Nephron (organoid): ENCODE data around the gene FAM161A.
"Not testable (repeated sequence)": the region's sequence is repeated elsewhere in the genome, so short reads cannot be mapped to it uniquely, and the experiment has no call there.

Experiments
- H3K27ac Mint-ChIP-seq, 3 experiments: 2 replicates each; pipeline ENCODE4 v1.8.0; 2020; ENCODE audit warnings: mixed read lengths in 3 of 3, mild to moderate bottlenecking in 2 of 3, moderate library complexity in 1 of 3
- H3K27me3 Mint-ChIP-seq: 2 replicates; pipeline ENCODE4 v1.8.0; 2021; ENCODE audit warnings: low read depth, mild to moderate bottlenecking, moderate library complexity, mixed read lengths
- H3K36me3 Mint-ChIP-seq: 2 replicates; pipeline ENCODE4 v1.8.0; 2020; ENCODE audit warnings: low read depth, mixed read lengths
- H3K4me1 Mint-ChIP-seq: 2 replicates; pipeline ENCODE4 v1.8.0; 2020; ENCODE audit warnings: mixed read lengths
- H3K4me3 Mint-ChIP-seq, 3 experiments: 2 replicates each; pipeline ENCODE4 v1.8.0; 2020; ENCODE audit warnings: mild to moderate bottlenecking in 3 of 3, mixed read lengths in 3 of 3, moderate library complexity in 2 of 3
- H3K9me3 Mint-ChIP-seq: 2 replicates; pipeline ENCODE4 v1.8.0; 2020; ENCODE audit warnings: mixed read lengths
- CTCF ChIP-seq, 3 experiments: fragments of 200-600 bp; sonication (generic); IDR thresholded peaks; one replicate each; pipeline ENCODE4 v1.5.0; 2021; ENCODE audit warnings: antibody characterized with exemption in 3 of 3; ENCODE audit not compliant: unreplicated experiment in 3 of 3

The FAM161A gene

DNA sequence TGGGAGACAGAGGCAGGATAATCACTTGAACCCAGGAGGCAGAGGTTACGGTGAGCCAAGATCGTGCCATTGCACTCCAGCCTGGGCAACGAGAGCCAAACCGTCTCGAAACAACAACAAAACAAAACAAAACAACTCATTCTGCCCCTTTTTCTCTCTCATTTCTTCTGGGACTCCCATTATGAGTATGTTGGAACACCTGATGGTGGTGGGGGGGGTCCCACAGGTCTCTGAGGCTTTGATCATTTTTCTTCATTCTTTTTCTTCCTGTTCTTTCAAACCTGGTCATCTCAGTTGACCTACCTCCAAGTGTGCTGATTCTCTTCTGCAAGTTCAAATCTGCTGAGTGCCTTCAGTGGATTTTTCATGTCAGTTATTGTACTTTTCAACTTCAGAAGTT lies 8.2 kb upstream of the FAM161A start:
- H3K4me1 Mint-ChIP-seq = no peaks in the 10 kb centered on the region
- H3K9me3 Mint-ChIP-seq = peaks cover 9% of the 10 kb centered on the region
- H3K27ac Mint-ChIP-seq = no peak overlapping the region
- TF ChIP-seq CTCF (IDR thresholded peaks at IDR 0.05; ENCODE audit: unreplicated experiment in 3 of 3) = no peak
- no peak overlapping the region for H3K4me3 Mint-ChIP-seq
- no peaks in the 10 kb centered on the region for H3K27me3 Mint-ChIP-seq
- H3K36me3 Mint-ChIP-seq = peaks cover 59% of the 10 kb centered on the region

DNA sequence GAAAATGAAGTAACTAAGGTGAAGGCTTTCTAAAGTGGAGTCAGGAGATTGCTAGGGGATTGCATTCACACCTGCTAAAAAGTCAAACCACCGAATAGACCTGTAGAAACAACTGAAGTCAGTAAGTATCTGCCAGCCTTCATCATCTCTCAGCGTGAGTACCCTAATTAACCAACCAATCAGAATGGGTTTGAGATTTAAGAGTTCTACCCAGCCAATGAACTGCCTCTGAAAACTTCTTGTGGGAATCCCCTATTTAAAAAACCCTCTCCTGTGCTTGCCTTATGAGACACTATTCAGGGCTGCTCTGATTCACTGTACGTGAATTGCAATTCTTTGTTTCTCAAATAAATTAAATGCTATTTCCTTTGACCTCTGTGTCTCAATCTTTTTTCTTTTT lies 3.4 kb upstream of the FAM161A start:
- peaks cover 14% of the 10 kb centered on the region for H3K36me3 Mint-ChIP-seq
- H3K27me3 Mint-ChIP-seq = no peaks in the 10 kb centered on the region
- no peak for TF ChIP-seq CTCF (IDR thresholded peaks at IDR 0.05; ENCODE audit: unreplicated experiment in 3 of 3)
- peak overlapping the region in 1 of 3 experiments; percentile 7 for H3K4me3 Mint-ChIP-seq
- H3K9me3 Mint-ChIP-seq = peaks cover 5% of the 10 kb centered on the region
- no peak overlapping the region for H3K27ac Mint-ChIP-seq
- peaks cover 5% of the 10 kb centered on the region for H3K4me1 Mint-ChIP-seq

GRCh38 chr2:61855318-61855613 lies 1.4 kb upstream of the FAM161A start:
- Mint-ChIP-seq H3K4me1 (peaks cover 5% of the 10 kb centered on the region), H3K4me3 (peak overlapping the region; percentile 92 to 94 (median 93)), H3K27ac (peak overlapping the region; percentile 95 to 96 (median 96)), H3K36me3 (no peaks in the 10 kb centered on the region), H3K9me3 (no peaks in the 10 kb centered on the region), H3K27me3 (no peaks in the 10 kb centered on the region)
- TF ChIP-seq CTCF (IDR thresholded peaks at IDR 0.05; ENCODE audit: unreplicated experiment in 3 of 3) = no peak

GRCh38 chr2:61854564-61855317 lies 881 bp upstream of the FAM161A start:
- peak overlapping the region; percentile 95 to 96 (median 96) for H3K27ac Mint-ChIP-seq
- peak overlapping the region; percentile 92 to 94 (median 93) for H3K4me3 Mint-ChIP-seq
- no peaks in the 10 kb centered on the region for H3K9me3 Mint-ChIP-seq
- peaks cover 5% of the 10 kb centered on the region for H3K4me1 Mint-ChIP-seq
- no peaks in the 10 kb centered on the region for H3K27me3 Mint-ChIP-seq
- no peak for TF ChIP-seq CTCF (IDR thresholded peaks at IDR 0.05; ENCODE audit: unreplicated experiment in 3 of 3)
- no peaks in the 10 kb centered on the region for H3K36me3 Mint-ChIP-seq

- peaks cover 5% of the 10 kb centered on the region for H3K4me1 Mint-ChIP-seq
- no peak for TF ChIP-seq CTCF (IDR thresholded peaks at IDR 0.05; ENCODE audit: unreplicated experiment in 3 of 3)
- H3K27me3 Mint-ChIP-seq = no peaks in the 10 kb centered on the region
- peak overlapping the region; percentile 92 to 94 (median 93) for H3K4me3 Mint-ChIP-seq
- peak overlapping the region; percentile 95 to 96 (median 96) for H3K27ac Mint-ChIP-seq
- no peaks in the 10 kb centered on the region for H3K9me3 Mint-ChIP-seq
- no peaks in the 10 kb centered on the region for H3K36me3 Mint-ChIP-seq
Observed at GRCh38 chr2:61853086-61853846, 594 bp downstream of the FAM161A start.

DNA sequence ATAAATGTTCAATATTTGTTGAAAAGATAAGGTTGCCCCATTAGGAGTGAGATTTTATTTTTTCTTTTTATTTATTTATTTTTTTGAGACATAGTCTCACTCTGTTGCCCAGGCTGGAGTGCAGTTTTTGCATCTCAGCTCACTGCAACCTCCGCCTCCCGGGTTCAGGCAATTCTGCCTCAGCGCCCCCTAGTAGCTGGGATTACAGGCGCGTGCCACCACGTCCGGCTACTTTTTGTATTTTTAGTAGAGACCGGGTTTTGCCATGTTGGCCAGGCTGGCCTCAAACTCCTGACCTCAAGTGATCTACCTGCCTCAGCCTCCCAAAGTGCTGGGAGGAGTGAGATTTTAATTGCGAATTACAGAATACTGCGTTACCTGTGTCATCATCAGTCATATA lies 2.6 kb downstream of the FAM161A start:
- H3K27ac Mint-ChIP-seq, H3K4me1 Mint-ChIP-seq, H3K36me3 Mint-ChIP-seq, H3K9me3 Mint-ChIP-seq, H3K27me3 Mint-ChIP-seq: not testable (repeated sequence)
- peak overlapping the region; percentile 23 to 55 (median 49) for H3K4me3 Mint-ChIP-seq
